Neuronal stem cell (in vitro differentiated cells): ENCODE data around the gene CCDC117.

Experiments used
- DNase-seq: peaks from one replicate; pipeline ENCODE4 v3.0.0-alpha.2; 2013; ENCODE audit warnings: low spot score
- H2AFZ ChIP-seq: one replicate; pipeline ENCODE4 v1.6.1; 2013; ENCODE audit warnings: mild to moderate bottlenecking, low read length, inconsistent platforms
- H2AK5ac ChIP-seq: 2 replicates; pipeline ENCODE4 v1.6.1; 2013; ENCODE audit warnings: low read depth, mild to moderate bottlenecking, inconsistent platforms, low read length, moderate library complexity, mixed read lengths
- H2BK120ac ChIP-seq: 2 replicates; pipeline ENCODE4 v1.6.1; 2013; ENCODE audit warnings: low read depth, mild to moderate bottlenecking, inconsistent platforms, low read length, moderate library complexity, mixed read lengths
- H2BK12ac ChIP-seq: one replicate; pipeline ENCODE4 v1.6.1; 2013; ENCODE audit warnings: low read length, inconsistent platforms
- H2BK15ac ChIP-seq: 2 replicates; pipeline ENCODE4 v1.6.1; 2013; ENCODE audit warnings: mild to moderate bottlenecking, low read length, inconsistent platforms, mixed read lengths
- H2BK5ac ChIP-seq: one replicate; pipeline ENCODE4 v1.6.1; 2013; ENCODE audit warnings: inconsistent platforms, mild to moderate bottlenecking, low read length, moderate library complexity
- H3K14ac ChIP-seq: one replicate; pipeline ENCODE4 v1.6.1; 2013; ENCODE audit warnings: low read length, inconsistent platforms
- H3K18ac ChIP-seq: 2 replicates; pipeline ENCODE4 v1.6.1; 2013; ENCODE audit warnings: low read length, inconsistent platforms
- H3K23ac ChIP-seq: 2 replicates; pipeline ENCODE4 v1.6.1; 2013; ENCODE audit warnings: low read depth, mild to moderate bottlenecking, mixed read lengths, low read length, inconsistent platforms; ENCODE audit not compliant: poor library complexity
- H3K27ac ChIP-seq: replicated peaks from 3 replicates; pipeline ENCODE4 v1.5.1; 2013; ENCODE audit warnings: low read length, inconsistent platforms
- H3K27me3 ChIP-seq, 3 experiments: 2 replicates each; pipeline ENCODE4 v1.6.1; 2013; ENCODE audit warnings: low read length in 3 of 3, mild to moderate bottlenecking in 2 of 3, inconsistent platforms in 1 of 3, low read depth in 1 of 3, mixed read lengths in 1 of 3, moderate library complexity in 1 of 3; ENCODE audit not compliant: control insufficient read depth in 3 of 3, insufficient read depth in 3 of 3
- H3K36me3 ChIP-seq, 2 donors: replicated peaks in 1 of 2; 2 replicates each; pipeline ENCODE4 v1.6.1; 2013; ENCODE audit warnings: low read length in 2 of 2; ENCODE audit not compliant: control insufficient read depth in 2 of 2, insufficient read depth in 2 of 2
- H3K4ac ChIP-seq: 2 replicates; pipeline ENCODE4 v1.6.1; 2013; ENCODE audit warnings: inconsistent platforms, mild to moderate bottlenecking, low read length, moderate library complexity
- H3K4me1 ChIP-seq, 2 donors: 1 replicate in 1 of 2; 2 replicates in 1 of 2; pipeline ENCODE4 v1.6.1; 2013; ENCODE audit warnings: low read length in 2 of 2, low read depth in 1 of 2; ENCODE audit not compliant: control insufficient read depth in 2 of 2, insufficient read depth in 1 of 2
- H3K4me2 ChIP-seq: one replicate; pipeline ENCODE4 v1.6.1; 2013; ENCODE audit warnings: mild to moderate bottlenecking, low read length, inconsistent platforms; ENCODE audit not compliant: insufficient read depth, poor library complexity, severe bottlenecking
- H3K4me3 ChIP-seq, 2 donors: 2 replicates each; pipeline ENCODE4 v1.5.1; 2013; ENCODE audit warnings: low read length in 2 of 2, mild to moderate bottlenecking in 2 of 2, inconsistent platforms in 1 of 2, moderate library complexity in 1 of 2
- H3K79me1 ChIP-seq: one replicate; pipeline ENCODE4 v1.6.1; 2013; ENCODE audit warnings: low read depth, mild to moderate bottlenecking, inconsistent platforms, low read length, moderate library complexity
- H3K9ac ChIP-seq: one replicate; pipeline ENCODE4 v1.6.1; 2013; ENCODE audit warnings: mild to moderate bottlenecking, low read depth, low read length, inconsistent platforms; ENCODE audit not compliant: poor library complexity
- H3K9me3 ChIP-seq, 2 donors: replicated peaks in 1 of 2; 2 replicates each; pipeline versions ENCODE3 to v1.6.1; 2013; ENCODE audit warnings: low read length in 2 of 2, mild to moderate bottlenecking in 2 of 2, inconsistent platforms in 1 of 2, low read depth in 1 of 2, mixed read lengths in 1 of 2, moderate library complexity in 1 of 2; ENCODE audit not compliant: control insufficient read depth in 2 of 2, insufficient read depth in 1 of 2
- H4K8ac ChIP-seq: one replicate; pipeline ENCODE4 v1.6.1; 2013; ENCODE audit warnings: low read depth, mild to moderate bottlenecking, inconsistent platforms, low read length, moderate library complexity
- H4K91ac ChIP-seq: one replicate; pipeline ENCODE4 v1.6.1; 2013; ENCODE audit warnings: low read length, low read depth, mild to moderate bottlenecking, inconsistent platforms; ENCODE audit not compliant: poor library complexity
- WGBS, 2 donors: extraction: QIAGEN DNeasy Blood & Tissue Kit; methylation state at CpG; one replicate each; pipeline ENCODE4 v1.1.7; 2013; ENCODE audit warnings: missing lambda C conversion rate in 2 of 2, mixed read lengths in 1 of 2; ENCODE audit not compliant: insufficient read length in 2 of 2, insufficient replicate concordance in 1 of 2; ENCODE audit errors: extremely low coverage in 2 of 2; 5-methylcytosine and 5-hydroxymethylcytosine counted together

Gene CCDC117

DNA sequence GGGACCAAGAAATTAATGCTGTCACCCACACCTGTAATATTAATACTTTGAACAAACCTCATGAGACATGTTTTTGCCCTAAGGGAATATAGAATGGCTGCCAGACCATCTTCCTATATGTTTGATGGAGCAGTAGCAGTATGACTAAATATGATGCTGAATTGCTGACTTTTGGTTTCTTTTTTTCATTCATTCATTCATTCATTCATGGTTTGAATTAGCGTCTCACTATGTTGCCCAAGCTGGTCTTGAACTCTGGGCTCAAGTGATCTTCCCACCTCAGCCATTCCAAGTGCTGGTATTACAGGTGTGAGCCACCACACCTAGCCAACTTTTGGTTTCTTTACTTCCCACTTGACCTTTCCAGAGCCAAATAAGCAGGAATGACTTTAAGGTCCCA is 7.8 kb downstream of the CCDC117 start:
- Histone ChIP-seq H3K14ac (no peak overlapping the region), H4K91ac (no peak overlapping the region), H3K4me2 (no peak overlapping the region), H4K8ac (no peak overlapping the region), H3K4me1 (no peaks in the 10 kb centered on the region), H3K36me3 (peaks cover 19 to 95% of the 10 kb centered on the region in 2 donors), H3K4me3 (no peak overlapping the region), H3K23ac (no peak overlapping the region), H3K27ac (no peak overlapping the region), H3K27me3 (no peaks in the 10 kb centered on the region), H3K4ac (no peak overlapping the region), H3K79me1 (peaks cover 2% of the 10 kb centered on the region), H3K9me3 (peaks cover 0 to under 1% of the 10 kb centered on the region in 2 donors), H2AFZ (no peak overlapping the region), H2BK120ac (no peak overlapping the region), H3K9ac (no peak overlapping the region), H2BK5ac (no peak overlapping the region), H2BK12ac (no peak overlapping the region), H2AK5ac (no peak overlapping the region), H2BK15ac (no peak overlapping the region), H3K18ac (no peak overlapping the region)
- no peak for DNase-seq
- no CpG with 5 or more reads among the region's 1 CpG for WGBS, 2 donors

DNA sequence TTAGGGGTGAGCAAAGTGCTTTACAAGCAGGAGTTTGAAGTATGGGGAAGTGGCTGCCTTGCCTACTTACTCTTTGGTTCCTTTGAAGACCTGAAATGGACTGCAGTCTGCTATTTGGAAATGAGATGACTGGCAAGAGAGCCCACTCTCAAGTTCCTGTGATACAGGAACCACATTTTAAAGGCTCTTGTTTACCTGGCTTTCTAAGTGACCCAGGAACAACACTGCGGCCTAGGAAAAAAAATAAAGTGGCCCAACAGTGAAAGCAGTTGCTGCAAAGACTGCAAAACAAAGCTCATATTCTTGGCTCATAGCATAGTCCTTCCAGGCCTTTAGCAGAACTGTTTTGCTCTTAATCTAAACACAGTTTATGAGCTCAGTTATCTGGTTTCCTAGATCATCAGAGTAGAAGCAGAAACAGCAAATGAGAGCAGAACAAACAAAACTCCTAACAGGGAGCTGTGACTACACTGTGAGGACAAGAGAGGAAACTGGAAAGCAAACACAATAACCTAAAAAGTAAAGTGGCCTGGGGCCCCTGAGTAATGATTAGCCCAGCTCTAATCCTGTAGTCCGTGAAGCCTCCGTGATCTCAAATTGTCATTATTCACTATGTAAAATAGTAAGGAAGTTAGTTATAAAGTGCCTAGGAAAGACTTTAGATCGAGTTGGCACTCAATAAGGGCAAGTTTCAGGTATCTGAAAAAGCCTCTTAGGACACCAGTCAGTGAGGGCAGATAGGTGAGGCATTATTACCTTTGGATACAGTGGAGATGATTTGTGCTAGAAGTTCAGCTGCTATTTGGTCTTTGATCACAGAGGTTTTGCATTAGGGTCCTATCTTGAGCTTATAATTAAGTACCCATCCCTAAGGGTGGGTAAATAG is 11.5 kb downstream of the CCDC117 start:
- Histone ChIP-seq H2BK120ac (no peak overlapping the region), H4K8ac (no peak overlapping the region), H3K4me3 (no peak overlapping the region), H3K4me1 (no peaks in the 10 kb centered on the region), H3K9ac (no peak overlapping the region), H2AFZ (no peak overlapping the region), H3K14ac (no peak overlapping the region), H2BK5ac (no peak overlapping the region), H3K4me2 (no peak overlapping the region), H3K23ac (no peak overlapping the region), H3K27ac (no peak overlapping the region), H3K4ac (no peak overlapping the region), H2BK15ac (no peak overlapping the region), H3K36me3 (peaks cover 18 to 96% of the 10 kb centered on the region in 2 donors), H3K18ac (no peak overlapping the region), H3K27me3 (no peaks in the 10 kb centered on the region), H2AK5ac (no peak overlapping the region), H2BK12ac (no peak overlapping the region), H4K91ac (no peak overlapping the region), H3K79me1 (no peaks in the 10 kb centered on the region), H3K9me3 (no peaks in the 10 kb centered on the region)
- no CpG with 5 or more reads among the region's 4 CpGs for WGBS, 2 donors
- DNase-seq: no peak

DNA sequence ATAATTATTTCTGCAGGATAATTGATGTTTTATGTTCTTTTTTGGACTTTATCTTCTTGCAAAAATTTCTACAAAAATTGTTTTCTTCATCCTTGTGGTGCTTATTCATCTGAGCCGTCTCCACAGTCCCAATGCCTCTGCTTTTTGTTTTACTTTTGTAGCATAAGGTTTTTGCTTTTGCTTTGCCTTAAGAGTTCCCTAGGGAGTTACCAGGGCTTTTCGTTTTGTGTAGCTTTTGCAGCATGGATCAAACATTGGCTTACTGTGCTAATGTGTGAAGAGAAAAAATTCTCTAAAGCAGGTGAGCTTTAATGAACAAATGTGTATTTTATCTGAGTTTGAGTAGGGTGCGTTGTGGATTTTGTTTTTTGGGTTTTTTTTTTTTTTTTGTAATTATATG is 16.1 kb downstream of the CCDC117 start:
- no peak overlapping the region for H2BK5ac ChIP-seq
- no peak overlapping the region for H2BK12ac ChIP-seq
- peaks cover 10 to 79% of the 10 kb centered on the region in 2 donors for H3K36me3 ChIP-seq
- no peak overlapping the region for H3K4ac ChIP-seq
- H2AFZ ChIP-seq: no peak overlapping the region
- no peak overlapping the region for H2BK15ac ChIP-seq
- H3K27ac ChIP-seq: no peak overlapping the region
- H4K8ac ChIP-seq: no peak overlapping the region
- H3K27me3 ChIP-seq: no peaks in the 10 kb centered on the region
- H3K4me2 ChIP-seq: no peak overlapping the region
- no peak overlapping the region for H3K9ac ChIP-seq
- H2BK120ac ChIP-seq: no peak overlapping the region
- no peak overlapping the region for H2AK5ac ChIP-seq
- H3K14ac ChIP-seq: no peak overlapping the region
- no peaks in the 10 kb centered on the region for H3K79me1 ChIP-seq
- H3K18ac ChIP-seq: no peak overlapping the region
- no CpG with 5 or more reads among the region's 3 CpGs for WGBS, 2 donors
- no peak overlapping the region for H3K4me3 ChIP-seq
- H3K4me1 ChIP-seq: no peaks in the 10 kb centered on the region
- H4K91ac ChIP-seq: no peak overlapping the region
- no peaks in the 10 kb centered on the region for H3K9me3 ChIP-seq
- DNase-seq: no peak
- no peak overlapping the region for H3K23ac ChIP-seq

DNA sequence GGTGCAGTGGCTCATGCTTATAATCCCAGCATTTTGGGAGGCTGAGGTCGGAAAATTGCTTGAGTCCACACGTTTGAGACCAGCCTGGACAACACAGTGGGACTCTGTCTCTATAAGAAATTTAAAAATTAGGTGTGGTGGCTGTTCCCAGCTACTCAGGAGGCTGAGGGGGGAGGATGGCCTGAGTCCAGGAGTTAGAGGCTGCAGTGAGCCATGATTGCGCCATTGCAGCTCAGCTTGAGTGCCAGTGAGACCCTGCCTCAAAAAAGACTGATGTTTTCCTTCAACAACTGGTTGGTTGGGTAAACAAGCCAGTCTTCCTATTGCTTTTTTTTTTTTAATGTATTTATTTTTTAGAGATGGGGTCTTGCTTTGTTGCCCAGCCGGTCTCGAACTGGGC is 18.6 kb downstream of the CCDC117 start:
- no peak overlapping the region for H3K9ac ChIP-seq
- no peak overlapping the region for H3K14ac ChIP-seq
- H3K18ac ChIP-seq: no peak overlapping the region
- H3K27ac ChIP-seq: no peak overlapping the region
- no peak for DNase-seq
- no peak overlapping the region for H3K23ac ChIP-seq
- no peak overlapping the region for H2BK15ac ChIP-seq
- no peak overlapping the region for H2AFZ ChIP-seq
- no peaks in the 10 kb centered on the region for H3K27me3 ChIP-seq
- no peak overlapping the region for H2AK5ac ChIP-seq
- no peaks in the 10 kb centered on the region for H3K4me1 ChIP-seq
- no peak overlapping the region for H4K8ac ChIP-seq
- no peak overlapping the region for H2BK12ac ChIP-seq
- no peak overlapping the region for H3K4me2 ChIP-seq
- no peaks in the 10 kb centered on the region for H3K79me1 ChIP-seq
- H3K4me3 ChIP-seq: no peak overlapping the region
- no peak overlapping the region for H2BK120ac ChIP-seq
- H3K36me3 ChIP-seq: peaks cover 13 to 79% of the 10 kb centered on the region in 2 donors
- WGBS, 2 donors: no CpG with 5 or more reads among the region's 5 CpGs
- peaks cover 2 to 6% of the 10 kb centered on the region in 2 donors for H3K9me3 ChIP-seq
- no peak overlapping the region for H2BK5ac ChIP-seq
- no peak overlapping the region for H4K91ac ChIP-seq
- H3K4ac ChIP-seq: no peak overlapping the region
